ENCODE measurements around the gene MRPL48.

The MRPL48 gene

DNA sequence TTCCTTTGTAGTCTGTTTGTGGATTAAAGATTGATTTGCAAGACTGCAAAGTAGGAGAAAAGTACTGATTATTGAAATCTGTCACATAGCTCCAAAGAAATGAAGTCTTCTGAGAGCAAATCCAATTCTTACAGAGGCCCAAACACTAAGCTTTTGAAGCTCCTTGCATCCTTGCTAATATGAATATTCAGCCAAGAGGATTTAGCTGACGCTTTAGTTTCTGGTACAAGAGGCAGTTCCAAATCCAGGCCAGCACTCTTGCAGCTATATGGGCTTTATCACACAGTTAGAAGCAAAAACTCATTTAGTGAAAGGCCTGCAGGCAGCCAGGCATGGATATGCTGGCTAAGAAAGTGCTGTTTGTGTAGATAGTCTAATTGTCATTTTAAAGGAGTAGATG, 101.9 kb downstream of the MRPL48 start:
- TF ChIP-seq CTCF (IDR thresholded peaks at IDR 0.05; ENCODE audit: low read depth, low read length), result no peak
- H3K4me3 ChIP-seq (ENCODE audit: low read depth, low read length), result no peak overlapping the region

GRCh38 chr11:73893041-73893440, 105.4 kb downstream of the MRPL48 start:
- no peak for TF ChIP-seq CTCF (IDR thresholded peaks at IDR 0.05; ENCODE audit: low read depth, low read length)
- no peak overlapping the region for H3K4me3 ChIP-seq (ENCODE audit: low read depth, low read length)

DNA sequence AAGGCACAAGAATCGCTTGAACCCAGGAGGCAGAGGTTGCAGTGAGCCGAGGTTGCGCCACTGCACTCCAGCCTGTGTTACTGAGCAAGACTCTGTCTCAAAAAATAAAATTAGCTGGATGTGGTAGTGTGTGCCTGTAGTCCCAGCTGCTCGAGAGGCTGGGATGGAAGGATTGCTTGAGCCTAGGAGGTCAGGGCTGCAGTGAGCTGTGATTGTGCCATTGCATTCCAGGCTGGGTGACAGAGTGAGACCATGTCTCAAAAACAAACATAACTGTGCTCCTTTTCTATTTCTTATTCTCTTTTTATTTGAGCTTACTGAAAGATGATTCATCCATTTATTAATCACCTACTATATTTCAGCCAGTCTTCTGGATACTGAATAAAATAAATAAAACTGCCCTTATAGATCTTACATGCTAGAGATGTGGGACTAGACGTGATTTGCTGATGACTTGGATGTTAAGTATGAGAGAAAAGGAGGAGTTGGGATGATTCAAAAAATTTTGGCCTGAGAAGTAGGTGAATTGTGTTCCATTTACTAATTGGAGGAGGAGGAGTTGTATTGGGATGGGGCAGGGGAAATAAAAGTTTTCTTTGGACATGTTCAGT, 107.2 kb downstream of the MRPL48 start:
- no peak overlapping the region for H3K4me3 ChIP-seq (ENCODE audit: low read depth, low read length)
- TF ChIP-seq CTCF (IDR thresholded peaks at IDR 0.05; ENCODE audit: low read depth, low read length), result no peak

DNA sequence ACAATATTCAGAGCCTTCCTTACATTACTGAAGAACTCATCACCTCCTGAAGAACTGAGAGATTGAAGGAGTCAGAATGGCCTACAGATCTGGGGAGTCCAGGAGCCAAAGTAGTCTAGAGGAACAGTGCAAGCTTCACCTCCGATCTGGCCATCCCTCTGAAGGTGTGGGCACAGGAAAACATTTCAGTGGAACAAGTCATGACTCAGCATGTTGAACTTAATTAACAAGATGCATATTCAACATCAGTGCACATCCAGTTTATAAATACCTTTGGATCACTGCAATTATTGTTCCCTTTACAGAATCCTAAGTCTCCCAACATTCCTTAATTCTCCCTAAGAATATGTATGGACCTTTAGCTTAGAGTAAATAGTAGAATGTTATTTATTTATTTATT, 114.6 kb downstream of the MRPL48 start:
- TF ChIP-seq CTCF (IDR thresholded peaks at IDR 0.05; ENCODE audit: low read depth, low read length), result no peak
- H3K4me3 ChIP-seq (ENCODE audit: low read depth, low read length), result no peak overlapping the region

DNA sequence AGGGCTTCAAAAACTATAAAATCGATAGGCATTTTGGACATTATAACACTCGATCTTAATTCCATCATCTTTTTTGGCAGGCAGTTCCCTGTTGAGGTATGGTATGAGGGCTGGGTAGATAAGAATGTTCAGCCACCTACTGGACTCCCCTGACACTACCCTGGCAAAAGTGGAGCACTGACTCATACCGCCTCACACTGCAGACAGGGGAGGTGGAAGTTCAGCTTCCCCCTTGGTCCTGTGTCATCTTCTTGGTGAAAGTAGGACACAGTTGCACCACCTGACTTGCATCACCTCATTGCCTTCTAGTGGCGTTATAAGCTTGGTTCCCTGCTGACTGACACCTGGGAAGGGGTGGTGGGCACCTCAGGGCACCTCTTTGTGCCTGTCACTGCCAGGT, 119.5 kb downstream of the MRPL48 start:
- TF ChIP-seq CTCF (IDR thresholded peaks at IDR 0.05; ENCODE audit: low read depth, low read length), result no peak
- H3K4me3 ChIP-seq (ENCODE audit: low read depth, low read length), result no peak overlapping the region

DNA sequence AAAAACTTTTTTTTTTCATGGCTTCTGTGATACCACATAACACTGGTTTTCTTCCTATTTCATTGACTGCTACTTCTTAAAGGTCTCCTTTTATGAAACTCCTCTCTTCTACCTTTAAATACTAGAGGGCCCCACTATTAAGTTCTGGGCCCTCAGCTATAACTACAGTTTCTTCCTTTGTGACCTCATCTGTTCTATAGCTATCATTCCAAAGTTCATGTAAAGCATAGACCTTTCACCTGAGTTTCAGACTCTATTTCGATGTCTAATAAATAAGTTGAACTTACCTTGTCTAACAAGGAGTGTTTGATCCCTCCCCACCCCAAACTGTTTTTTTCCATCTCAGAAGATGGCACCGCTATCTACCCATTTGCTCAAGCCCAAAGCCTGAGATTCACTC, 124.4 kb downstream of the MRPL48 start:
- H3K4me3 ChIP-seq (ENCODE audit: low read depth, low read length), result no peak overlapping the region
- no peak for TF ChIP-seq CTCF (IDR thresholded peaks at IDR 0.05; ENCODE audit: low read depth, low read length)

GRCh38 chr11:73913472-73913871, 125.8 kb downstream of the MRPL48 start:
- no peak overlapping the region for H3K4me3 ChIP-seq (ENCODE audit: low read depth, low read length)

More at GRCh38 chr11:73913472-73913871, 125.8 kb downstream of the MRPL48 start:
- no peak for TF ChIP-seq CTCF (IDR thresholded peaks at IDR 0.05; ENCODE audit: low read depth, low read length)

Measured in WI38 (cell line).